ENCODE measurements around the gene ACADM. TPM values are rescaled to one million over a fixed set of nuclear protein-coding genes. Genes with fewer than 3 reads are reported as not detected.
"Not testable (repeated sequence)": the region's sequence is repeated elsewhere in the genome, so short reads cannot be mapped to it uniquely, and the experiment has no call there.

The ACADM gene
- total RNA-seq, 1 experiment from 2014 or later, result 36.5 TPM

GRCh38 chr1:75742047-75742625 is 17.6 kb downstream of the ACADM start:
- Histone ChIP-seq H3K9me3 (ENCODE audit: insufficient read depth, low read depth) (no peaks in the 10 kb centered on the region), H3K4me2 (no peak overlapping the region), H3K36me3 (ENCODE audit: low read depth) (peaks cover 17% of the 10 kb centered on the region), H3F3A (ENCODE audit: insufficient read depth, low read depth) (no peaks in the 10 kb centered on the region), H2AFZ (no peak overlapping the region), H3K4me1 (replicated peaks; ENCODE audit: insufficient read depth) (no peaks in the 10 kb centered on the region), H3K27me3 (ENCODE audit: insufficient read depth, low read depth) (no peaks in the 10 kb centered on the region), H3K27ac (no peak overlapping the region), H4K20me1 (ENCODE audit: insufficient read depth) (no peaks in the 10 kb centered on the region), H3K9me2 (ENCODE audit: insufficient read depth) (no peaks in the 10 kb centered on the region), H3K79me2 (ENCODE audit: low read depth) (no peaks in the 10 kb centered on the region), H3K4me3 (no peak overlapping the region)
- TF ChIP-seq CTCF (conservative IDR thresholded peaks at IDR 0.05) (no peak), EZH2 (IDR thresholded peaks at IDR 0.05; ENCODE audit: low read depth) (no peak)
- POLR2A ChIA-PET (ENCODE audit: unreplicated experiment), result no interaction called here
- CTCF ChIA-PET, result no interaction called here
- no TSS peak for BruUV-seq (replicated peaks)
- DNase-seq, result no peak
- intact Hi-C loops (cut with micrococcal nuclease; ENCODE audit: unreplicated experiment), result no loop called here

- Histone ChIP-seq H3K9me3 (ENCODE audit: insufficient read depth, low read depth) (no peaks in the 10 kb centered on the region), H3K79me2 (ENCODE audit: low read depth) (no peaks in the 10 kb centered on the region), H3K4me1 (replicated peaks; ENCODE audit: insufficient read depth) (no peaks in the 10 kb centered on the region), H3F3A (ENCODE audit: insufficient read depth, low read depth) (no peaks in the 10 kb centered on the region), H3K27me3 (ENCODE audit: insufficient read depth, low read depth) (no peaks in the 10 kb centered on the region), H3K9me2 (ENCODE audit: insufficient read depth) (no peaks in the 10 kb centered on the region), H3K4me2 (no peak overlapping the region), H3K27ac (no peak overlapping the region), H4K20me1 (ENCODE audit: insufficient read depth) (no peaks in the 10 kb centered on the region), H3K4me3 (no peak overlapping the region), H3K36me3 (ENCODE audit: low read depth) (peaks cover 12% of the 10 kb centered on the region), H2AFZ (no peak overlapping the region)
- TF ChIP-seq CTCF (conservative IDR thresholded peaks at IDR 0.05), result no peak
- no peak for TF ChIP-seq EZH2 (IDR thresholded peaks at IDR 0.05; ENCODE audit: low read depth)
- DNase-seq, result peak in 1 of 2 experiments; percentile 6
- no TSS peak for BruUV-seq (replicated peaks)
- ChIA-PET CTCF (no interaction called here), POLR2A (ENCODE audit: unreplicated experiment) (no interaction called here)
- intact Hi-C loops (cut with micrococcal nuclease; ENCODE audit: unreplicated experiment), result no loop called here
These were observed 20.8 kb downstream of the ACADM start for GRCh38 chr1:75745276-75745675.

- H3K4me3 ChIP-seq; H3K4me1 ChIP-seq (replicated peaks; ENCODE audit: insufficient read depth); POLR2A ChIA-PET (ENCODE audit: unreplicated experiment); H3K4me2 ChIP-seq; CTCF ChIA-PET; BruUV-seq (replicated peaks); H3K27ac ChIP-seq; DNase-seq; H3K9me2 ChIP-seq (ENCODE audit: insufficient read depth); H3K79me2 ChIP-seq (ENCODE audit: low read depth); H2AFZ ChIP-seq; H4K20me1 ChIP-seq (ENCODE audit: insufficient read depth); intact Hi-C loops (cut with micrococcal nuclease; ENCODE audit: unreplicated experiment); H3K27me3 ChIP-seq (ENCODE audit: insufficient read depth, low read depth); H3K9me3 ChIP-seq (ENCODE audit: insufficient read depth, low read depth); H3F3A ChIP-seq (ENCODE audit: insufficient read depth, low read depth): not testable (repeated sequence)
- peaks cover 30% of the 10 kb centered on the region for H3K36me3 ChIP-seq (ENCODE audit: low read depth)
These were observed 32.7 kb downstream of the ACADM start for GRCh38 chr1:75757210-75757609.

GRCh38 chr1:75758543-75758942 is 34.0 kb downstream of the ACADM start:
- CTCF ChIA-PET; BruUV-seq (replicated peaks); H2AFZ ChIP-seq; H3K27me3 ChIP-seq (ENCODE audit: insufficient read depth, low read depth); H3K27ac ChIP-seq; H3F3A ChIP-seq (ENCODE audit: insufficient read depth, low read depth); H4K20me1 ChIP-seq (ENCODE audit: insufficient read depth); intact Hi-C loops (cut with micrococcal nuclease; ENCODE audit: unreplicated experiment); H3K4me1 ChIP-seq (replicated peaks; ENCODE audit: insufficient read depth); H3K4me2 ChIP-seq; H3K9me3 ChIP-seq (ENCODE audit: insufficient read depth, low read depth); H3K79me2 ChIP-seq (ENCODE audit: low read depth); POLR2A ChIA-PET (ENCODE audit: unreplicated experiment); H3K4me3 ChIP-seq; DNase-seq; H3K9me2 ChIP-seq (ENCODE audit: insufficient read depth): not testable (repeated sequence)
- peaks cover 31% of the 10 kb centered on the region for H3K36me3 ChIP-seq (ENCODE audit: low read depth)
